LHCN-M2 (cell line): ENCODE data around the gene RARS1. TPM values are rescaled to one million over a fixed set of nuclear protein-coding genes. Genes with fewer than 3 reads are reported as not detected.

Experiments used
- DNase-seq: peaks from one replicate; pipeline ENCODE4 v3.0.0-alpha.2; 2012; ENCODE audit warnings: low read depth
- polyA plus RNA-seq: library from polyadenylated mRNA; unstranded; fragments of >200 nt; gene quantifications from one replicate; pipeline ENCODE4 v1.2.1, GENCODE V29; 2012; ENCODE audit warnings: missing spikeins
- total RNA-seq: library from RNA; depleted of rRNA; stranded (reverse); fragments of >200 nt; gene quantifications from 2 replicates; pipeline ENCODE4 v1.2.3, GENCODE V29; 2014; rRNA removed

The RARS1 gene
- 175 and 234 TPM in 2 replicates for total RNA-seq
- 73.2 TPM for polyA plus RNA-seq

- DNase-seq, result peak; percentile 88
Measured at GRCh38 chr5:168486136-168486879, at the start of gene RARS1. RARS1 (plus strand) TSS chr5:168486471; CDS start chr5:168486499, 28 bp downstream.

- no peak for DNase-seq
Measured at GRCh38 chr5:168438349-168438748, 47.9 kb upstream of the RARS1 start.

GRCh38 chr5:168443533-168443932 is 42.7 kb upstream of the RARS1 start:
- DNase-seq, result no peak

GRCh38 chr5:168443950-168444700 is 42.1 kb upstream of the RARS1 start:
- DNase-seq, result no peak

GRCh38 chr5:168446983-168447619 is 39.2 kb upstream of the RARS1 start:
- no peak for DNase-seq

GRCh38 chr5:168447808-168448207 is 38.5 kb upstream of the RARS1 start:
- no peak for DNase-seq

GRCh38 chr5:168449166-168449565 is 37.1 kb upstream of the RARS1 start:
- no peak for DNase-seq

- no peak for DNase-seq
Measured at GRCh38 chr5:168451565-168451964, 34.7 kb upstream of the RARS1 start.

- DNase-seq, result no peak
Measured at GRCh38 chr5:168455201-168455600, 31.1 kb upstream of the RARS1 start.

GRCh38 chr5:168457542-168457941 is 28.7 kb upstream of the RARS1 start:
- DNase-seq, result no peak

- no peak for DNase-seq
Measured at GRCh38 chr5:168460606-168461005, 25.7 kb upstream of the RARS1 start.

GRCh38 chr5:168463081-168463480 is 23.2 kb upstream of the RARS1 start:
- DNase-seq, result no peak

- no peak for DNase-seq
Measured at GRCh38 chr5:168464214-168464613, 22.1 kb upstream of the RARS1 start.

GRCh38 chr5:168464641-168465040 is 21.6 kb upstream of the RARS1 start:
- no peak for DNase-seq

- no peak for DNase-seq
Measured at GRCh38 chr5:168467755-168468330, 18.4 kb upstream of the RARS1 start.

- DNase-seq, result peak; percentile 62
Measured at GRCh38 chr5:168468836-168469235, 17.4 kb upstream of the RARS1 start.

- DNase-seq, result no peak
Measured at GRCh38 chr5:168469816-168470215, 16.5 kb upstream of the RARS1 start.

GRCh38 chr5:168471785-168472184 is 14.5 kb upstream of the RARS1 start:
- DNase-seq, result peak; percentile 18

- DNase-seq, result peak; percentile 90
Measured at GRCh38 chr5:168472329-168472728, 13.9 kb upstream of the RARS1 start.

GRCh38 chr5:168474319-168474718 is 12.0 kb upstream of the RARS1 start:
- DNase-seq, result no peak

- no peak for DNase-seq
Measured at GRCh38 chr5:168477060-168477459, 9.2 kb upstream of the RARS1 start.

- DNase-seq, result no peak
Measured at GRCh38 chr5:168479166-168479565, 7.1 kb upstream of the RARS1 start.
